ENCODE results near the gene PDSS2.

The PDSS2 gene

DNA sequence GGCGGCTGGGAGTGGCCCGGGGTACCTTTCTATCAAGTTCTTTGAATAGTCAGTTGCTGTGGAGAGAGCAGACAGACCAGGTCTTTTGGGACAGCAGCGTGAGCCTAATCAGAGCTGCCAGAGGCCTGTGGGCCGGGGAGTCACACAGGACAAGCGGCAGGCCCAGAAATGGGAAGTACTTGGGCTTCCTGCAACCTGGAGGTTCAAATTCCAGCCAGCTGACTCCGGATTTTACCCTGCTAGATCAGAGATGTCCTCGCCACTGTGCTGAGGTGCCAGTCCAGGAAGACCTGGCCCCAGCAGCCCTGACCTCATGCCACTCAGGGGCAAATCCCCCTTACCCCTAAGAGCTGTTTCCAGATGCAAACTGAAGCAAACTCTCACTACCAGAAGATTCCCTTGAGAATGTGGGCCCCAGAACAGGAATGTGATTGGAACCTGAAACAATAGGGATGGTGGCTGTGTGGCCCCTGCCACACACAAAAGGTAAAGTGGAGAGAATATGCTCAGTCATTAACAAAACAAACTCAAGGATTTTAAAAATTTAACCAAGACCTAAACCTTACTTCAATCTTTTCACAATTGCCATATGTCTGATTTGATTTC is 353.8 kb downstream of the PDSS2 start:
- TF ChIP-seq, protein P1, sequence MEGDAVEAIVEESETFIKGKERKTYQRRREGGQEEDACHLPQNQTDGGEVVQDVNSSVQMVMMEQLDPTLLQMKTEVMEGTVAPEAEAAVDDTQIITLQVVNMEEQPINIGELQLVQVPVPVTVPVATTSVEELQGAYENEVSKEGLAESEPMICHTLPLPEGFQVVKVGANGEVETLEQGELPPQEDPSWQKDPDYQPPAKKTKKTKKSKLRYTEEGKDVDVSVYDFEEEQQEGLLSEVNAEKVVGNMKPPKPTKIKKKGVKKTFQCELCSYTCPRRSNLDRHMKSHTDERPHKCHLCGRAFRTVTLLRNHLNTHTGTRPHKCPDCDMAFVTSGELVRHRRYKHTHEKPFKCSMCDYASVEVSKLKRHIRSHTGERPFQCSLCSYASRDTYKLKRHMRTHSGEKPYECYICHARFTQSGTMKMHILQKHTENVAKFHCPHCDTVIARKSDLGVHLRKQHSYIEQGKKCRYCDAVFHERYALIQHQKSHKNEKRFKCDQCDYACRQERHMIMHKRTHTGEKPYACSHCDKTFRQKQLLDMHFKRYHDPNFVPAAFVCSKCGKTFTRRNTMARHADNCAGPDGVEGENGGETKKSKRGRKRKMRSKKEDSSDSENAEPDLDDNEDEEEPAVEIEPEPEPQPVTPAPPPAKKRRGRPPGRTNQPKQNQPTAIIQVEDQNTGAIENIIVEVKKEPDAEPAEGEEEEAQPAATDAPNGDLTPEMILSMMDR (IDR thresholded peaks at IDR 0.05) = no peak

- TF ChIP-seq, protein P1 (IDR thresholded peaks at IDR 0.05) = no peak
Observed at GRCh38 chr6:107103082-107103481, 356.3 kb downstream of the PDSS2 start.

Measured in LNCAP (cell line).